Right lobe of liver (tissue), 4 donors: ENCODE results near the gene RPS19.

Experiments used
- CTCF ChIP-seq, 4 donors: fragments of 200-600 bp in 3 of 4; fragments of 450-650 bp in 1 of 4; IDR thresholded peaks; one replicate each; pipeline versions ENCODE4 v1.5.1 to v1.8.0; 2016 to 2022; ENCODE audit warnings: antibody characterized with exemption in 4 of 4, mild to moderate bottlenecking in 2 of 4
- POLR2A ChIP-seq: fragments of 450-650 bp; IDR thresholded peaks from one replicate; pipeline ENCODE4 v1.6.1; 2017; ENCODE audit warnings: antibody characterized with exemption, mild to moderate bottlenecking
- donor health status: DM: no; HTN: no; CAD: no.
- donor health status: DM: no; HTN: no; CAD: no.
- donor health status: DM: no; HTN: yes; CAD: no.

- no peak for TF ChIP-seq CTCF (IDR thresholded peaks at IDR 0.05)
- TF ChIP-seq POLR2A: no peak
Measured at GRCh38 chr19:41810301-41810700, 49.8 kb upstream of the RPS19 start.
